Mammary microvascular endothelial cell (primary cell): ENCODE results near the gene CMC2. TPM values are rescaled to one million over a fixed set of nuclear protein-coding genes. Genes with fewer than 3 reads are reported as not detected.

Experiments
- total RNA-seq: library from RNA; depleted of rRNA; stranded (reverse); fragments of >200 nt; gene quantifications from 2 replicates; pipeline ENCODE4 v1.2.3, GENCODE V29; 2015

The CMC2 gene
- total RNA-seq = 105 TPM in 2 replicates

DNA sequence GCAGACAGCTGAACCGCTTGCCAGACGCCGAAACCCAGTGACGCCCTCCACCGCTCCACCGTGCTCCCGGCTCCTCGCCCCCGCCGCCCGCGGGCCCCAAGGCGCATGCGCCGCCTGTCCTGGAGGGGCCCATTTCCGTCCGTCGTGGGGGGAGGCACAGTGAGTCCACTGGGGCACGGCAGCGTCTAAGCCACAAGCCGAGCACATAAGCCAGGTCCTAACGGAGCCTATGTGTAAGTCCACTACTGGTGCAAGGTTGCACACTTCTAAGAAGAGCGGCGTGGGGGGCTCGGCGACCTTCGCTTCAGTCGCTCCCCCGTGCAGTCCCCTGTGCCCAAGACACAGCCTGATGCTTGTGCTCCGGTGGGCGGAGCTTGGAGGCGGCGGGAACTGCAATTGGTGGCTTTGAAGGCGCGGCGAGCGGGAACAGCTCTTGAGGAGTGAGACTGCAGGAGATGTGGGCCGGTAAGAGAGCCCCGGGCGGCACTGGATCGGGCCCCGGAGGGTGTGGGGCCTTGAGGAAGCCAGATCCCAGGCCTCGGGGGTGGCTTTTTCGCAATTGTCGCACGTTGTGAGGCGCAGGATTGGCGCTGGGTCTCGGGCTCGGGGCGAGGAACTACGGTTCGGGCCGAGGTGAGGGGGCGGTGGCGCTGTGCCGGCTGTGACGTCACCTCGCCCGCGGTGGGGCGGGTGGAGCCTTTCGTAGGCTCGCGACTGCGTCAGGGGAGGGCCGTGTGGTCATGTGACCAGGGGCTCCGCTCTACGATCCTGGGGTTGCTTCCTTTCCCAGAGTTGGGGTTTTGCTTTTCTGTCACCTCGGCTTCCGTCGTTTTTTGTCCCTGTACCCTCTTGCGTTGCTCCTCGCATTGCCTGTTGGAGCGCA, at the start of gene CMC2, which contains the start of gene CENPN:
CMC2 (minus strand) TSS at position 73 of the 883 bp plus-strand sequence. CDS start 9,491 bp downstream, outside the sequence.
CENPN (plus strand) TSS at position 402 of the 883 bp plus-strand sequence. CDS start 4,726 bp downstream, outside the sequence.

DNA sequence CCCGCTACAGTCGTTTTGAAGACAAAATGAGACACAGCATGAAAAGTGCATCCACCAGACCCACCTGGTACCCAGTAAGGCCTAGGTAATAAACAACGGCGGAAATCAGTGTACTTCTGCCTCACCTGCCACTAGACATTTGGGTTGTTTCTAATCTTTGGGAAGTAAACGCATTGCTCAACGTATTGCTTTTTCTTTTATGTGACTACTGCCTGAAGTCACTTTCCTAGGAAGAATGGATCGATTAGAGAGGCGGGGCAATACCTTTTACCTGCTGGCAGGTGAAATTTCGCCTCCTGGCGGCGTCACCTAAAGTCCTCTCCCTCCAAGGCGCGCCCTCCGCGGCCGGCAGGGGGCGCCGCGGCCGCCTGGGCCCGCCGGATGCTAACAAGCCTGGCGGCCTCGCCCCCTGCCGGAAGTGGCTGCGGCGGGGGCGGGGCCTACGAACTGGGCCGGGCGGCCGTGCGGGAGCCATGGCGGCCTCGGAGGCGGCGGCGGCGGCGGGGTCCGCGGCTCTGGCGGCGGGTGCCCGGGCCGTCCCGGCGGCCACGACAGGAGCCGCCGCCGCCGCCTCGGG, 28.8 kb upstream of the CMC2 start, which contains the start of gene ATMIN:
ATMIN (plus strand) TSS at position 445 of the 577 bp plus-strand sequence; CDS start at position 474, 29 bp downstream.

Other genes starting within 250 kb of the CMC2 start
- gene CDYL2, start 202.3 kb downstream of the CMC2 start, total RNA-seq = 20.1 and 20.5 TPM in 2 replicates
- gene CENPN, start 329 bp upstream of the CMC2 start, total RNA-seq = 45.5 and 54.2 TPM in 2 replicates
- gene ATMIN, start 29.0 kb upstream of the CMC2 start, total RNA-seq = 23.9 and 26.7 TPM in 2 replicates
- gene C16orf46, start 70.4 kb upstream of the CMC2 start, total RNA-seq = 0.07 and 2.0 TPM in 2 replicates
- 22.9 and 23.4 TPM in 2 replicates for gene GCSH, start 89.5 kb upstream of the CMC2 start, total RNA-seq
- gene BCO1, start 231.8 kb upstream of the CMC2 start, total RNA-seq = 1.7 TPM in 1 of 2 replicates, not detected in the other